B cell (primary cell): ENCODE measurements around the gene SRP54.

Source experiments
- EZH2 ChIP-seq: IDR thresholded peaks from 2 replicates; pipeline ENCODE4 v1.6.1; 2012; ENCODE audit warnings: borderline replicate concordance, low read depth, mild to moderate bottlenecking, moderate library complexity, low read length; ENCODE audit not compliant: insufficient read depth, poor library complexity, severe bottlenecking
- TF ChIP-seq, protein P1 (sequence below): fragments of 200-600 bp; IDR thresholded peaks from one replicate; pipeline ENCODE4 v1.8.0; 2022; ENCODE audit warnings: antibody characterized with exemption, mild to moderate bottlenecking

DNA sequence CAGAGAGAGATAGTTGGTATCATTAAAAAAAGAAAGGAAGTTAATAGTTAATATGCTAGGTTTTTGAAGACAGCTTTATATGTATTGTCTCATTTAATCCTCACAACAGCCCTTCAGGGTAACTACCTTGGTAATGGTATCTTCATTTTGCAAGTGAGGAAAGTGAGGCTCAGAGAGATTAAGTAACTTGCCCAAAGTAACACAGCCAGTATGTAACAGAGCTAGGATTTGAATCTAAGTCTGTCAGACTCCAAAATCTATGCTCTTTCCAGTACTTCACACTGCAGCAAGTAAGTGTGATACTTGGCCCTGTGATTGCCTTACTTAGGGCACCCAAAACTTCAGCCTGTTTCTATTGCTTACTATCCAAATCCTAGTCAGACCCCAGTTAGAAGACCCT is 7.0 kb downstream of the SRP54 start:
- no peak for TF ChIP-seq EZH2
- TF ChIP-seq, protein P1, sequence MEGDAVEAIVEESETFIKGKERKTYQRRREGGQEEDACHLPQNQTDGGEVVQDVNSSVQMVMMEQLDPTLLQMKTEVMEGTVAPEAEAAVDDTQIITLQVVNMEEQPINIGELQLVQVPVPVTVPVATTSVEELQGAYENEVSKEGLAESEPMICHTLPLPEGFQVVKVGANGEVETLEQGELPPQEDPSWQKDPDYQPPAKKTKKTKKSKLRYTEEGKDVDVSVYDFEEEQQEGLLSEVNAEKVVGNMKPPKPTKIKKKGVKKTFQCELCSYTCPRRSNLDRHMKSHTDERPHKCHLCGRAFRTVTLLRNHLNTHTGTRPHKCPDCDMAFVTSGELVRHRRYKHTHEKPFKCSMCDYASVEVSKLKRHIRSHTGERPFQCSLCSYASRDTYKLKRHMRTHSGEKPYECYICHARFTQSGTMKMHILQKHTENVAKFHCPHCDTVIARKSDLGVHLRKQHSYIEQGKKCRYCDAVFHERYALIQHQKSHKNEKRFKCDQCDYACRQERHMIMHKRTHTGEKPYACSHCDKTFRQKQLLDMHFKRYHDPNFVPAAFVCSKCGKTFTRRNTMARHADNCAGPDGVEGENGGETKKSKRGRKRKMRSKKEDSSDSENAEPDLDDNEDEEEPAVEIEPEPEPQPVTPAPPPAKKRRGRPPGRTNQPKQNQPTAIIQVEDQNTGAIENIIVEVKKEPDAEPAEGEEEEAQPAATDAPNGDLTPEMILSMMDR: no peak
